SK-N-SH treated with all-trans-retinoic acid at 6 μM for 48 hours (cell line): ENCODE results near the gene IFTAP.

ENCODE experiments used
- ATAC-seq: fragments of 200-7000 bp; cut with Tn5 transposase; 3 replicates; pipeline ENCODE4 v1.9.1; 2020; ENCODE audit warnings: mild to moderate bottlenecking, moderate library complexity
- ARNTL ChIP-seq: fragments of 450-650 bp; formaldehyde crosslinking; IDR thresholded peaks from 2 replicates; pipeline ENCODE4 v1.5.0; 2020; ENCODE audit warnings: low read depth, mild to moderate bottlenecking, moderate library complexity, borderline replicate concordance
- BACH2 ChIP-seq: fragments of 250-450 bp; sonication (Bioruptor Pico); IDR thresholded peaks from 2 replicates; pipeline ENCODE4 v1.9.0; 2021; ENCODE audit warnings: mild to moderate bottlenecking, borderline replicate concordance
- CSDC2 ChIP-seq: fragments of 250-450 bp; sonication (Bioruptor Pico); IDR thresholded peaks from 2 replicates; pipeline ENCODE4 v1.5.0; 2020; ENCODE audit warnings: mild to moderate bottlenecking, moderate library complexity
- ESRRG ChIP-seq: fragments of 250-450 bp; sonication (Bioruptor Pico); IDR thresholded peaks from 2 replicates; pipeline ENCODE4 v1.6.1; 2021; ENCODE audit warnings: mild to moderate bottlenecking
- GLIS3 ChIP-seq: fragments of 250-450 bp; sonication (Bioruptor Pico); IDR thresholded peaks from 2 replicates; pipeline ENCODE4 v1.5.0; 2020; ENCODE audit warnings: mild to moderate bottlenecking, moderate library complexity
- ISL1 ChIP-seq: fragments of 250-450 bp; sonication (Bioruptor Pico); IDR thresholded peaks from 2 replicates; pipeline ENCODE4 v2.1.2; 2022; ENCODE audit warnings: mild to moderate bottlenecking, moderate library complexity
- OSR1 ChIP-seq: fragments of 250-450 bp; sonication (Bioruptor Pico); IDR thresholded peaks from 2 replicates; pipeline ENCODE4 v1.8.0; 2022; ENCODE audit warnings: moderate library complexity, mild to moderate bottlenecking, inconsistent platforms
- POU6F1 ChIP-seq: fragments of 250-450 bp; sonication (Bioruptor Pico); IDR thresholded peaks from 2 replicates; pipeline ENCODE4 v1.8.0; 2021; ENCODE audit warnings: low read depth, mild to moderate bottlenecking, moderate library complexity, borderline replicate concordance
- PPARA ChIP-seq: fragments of 250-450 bp; sonication (Bioruptor Pico); IDR thresholded peaks from 2 replicates; pipeline ENCODE4 v1.5.0; 2020; ENCODE audit warnings: mild to moderate bottlenecking, borderline replicate concordance
- RARB ChIP-seq: fragments of 250-450 bp; sonication (Bioruptor Pico); IDR thresholded peaks from 2 replicates; pipeline ENCODE4 v1.8.0; 2021; ENCODE audit warnings: mild to moderate bottlenecking, moderate library complexity
- SNAI2 ChIP-seq: fragments of 250-450 bp; sonication (Bioruptor Pico); IDR thresholded peaks from 2 replicates; pipeline ENCODE4 v1.5.0; 2020; ENCODE audit warnings: mild to moderate bottlenecking, moderate library complexity
- TCF4 ChIP-seq: fragments of 250-450 bp; sonication (Bioruptor Pico); IDR thresholded peaks from 2 replicates; pipeline ENCODE4 v1.8.0; 2021; ENCODE audit warnings: mild to moderate bottlenecking, moderate library complexity, borderline replicate concordance
- ZC3H10 ChIP-seq: fragments of 250-450 bp; sonication (Bioruptor Pico); IDR thresholded peaks from 2 replicates; pipeline ENCODE4 v1.5.1; 2021; ENCODE audit warnings: mild to moderate bottlenecking, moderate library complexity
- ZFP3 ChIP-seq: fragments of 250-450 bp; sonication (Bioruptor Pico); IDR thresholded peaks from 2 replicates; pipeline ENCODE4 v1.5.0; 2020; ENCODE audit warnings: mild to moderate bottlenecking, moderate library complexity
- ZNF565 ChIP-seq: fragments of 450-650 bp; formaldehyde crosslinking; conservative IDR thresholded peaks from 2 replicates; pipeline ENCODE4 v1.5.0; 2020; ENCODE audit warnings: low read depth, mild to moderate bottlenecking, moderate library complexity
- ZNF70 ChIP-seq: fragments of 450-650 bp; formaldehyde crosslinking; IDR thresholded peaks from 2 replicates; pipeline ENCODE4 v1.5.0; 2020; ENCODE audit warnings: mild to moderate bottlenecking, moderate library complexity
- ZNF8 ChIP-seq: fragments of 450-650 bp; formaldehyde crosslinking; IDR thresholded peaks from 2 replicates; pipeline ENCODE4 v1.5.0; 2020; ENCODE audit warnings: mild to moderate bottlenecking, moderate library complexity
- TF ChIP-seq, protein P1 (sequence below): fragments of 250-450 bp; sonication (Bioruptor Pico); IDR thresholded peaks from 2 replicates; pipeline ENCODE4 v1.5.1; 2021; ENCODE audit warnings: mild to moderate bottlenecking, moderate library complexity
- TF ChIP-seq, protein P2 (sequence below): fragments of 250-450 bp; sonication (Bioruptor Pico); IDR thresholded peaks from 2 replicates; pipeline ENCODE4 v1.8.0; 2020; ENCODE audit warnings: mild to moderate bottlenecking, moderate library complexity, borderline replicate concordance
- TF ChIP-seq, protein P3 (sequence below): fragments of 250-450 bp; sonication (Bioruptor Pico); IDR thresholded peaks from 2 replicates; pipeline ENCODE4 v1.5.1; 2020; ENCODE audit warnings: low read depth, mild to moderate bottlenecking, moderate library complexity

The IFTAP gene

DNA sequence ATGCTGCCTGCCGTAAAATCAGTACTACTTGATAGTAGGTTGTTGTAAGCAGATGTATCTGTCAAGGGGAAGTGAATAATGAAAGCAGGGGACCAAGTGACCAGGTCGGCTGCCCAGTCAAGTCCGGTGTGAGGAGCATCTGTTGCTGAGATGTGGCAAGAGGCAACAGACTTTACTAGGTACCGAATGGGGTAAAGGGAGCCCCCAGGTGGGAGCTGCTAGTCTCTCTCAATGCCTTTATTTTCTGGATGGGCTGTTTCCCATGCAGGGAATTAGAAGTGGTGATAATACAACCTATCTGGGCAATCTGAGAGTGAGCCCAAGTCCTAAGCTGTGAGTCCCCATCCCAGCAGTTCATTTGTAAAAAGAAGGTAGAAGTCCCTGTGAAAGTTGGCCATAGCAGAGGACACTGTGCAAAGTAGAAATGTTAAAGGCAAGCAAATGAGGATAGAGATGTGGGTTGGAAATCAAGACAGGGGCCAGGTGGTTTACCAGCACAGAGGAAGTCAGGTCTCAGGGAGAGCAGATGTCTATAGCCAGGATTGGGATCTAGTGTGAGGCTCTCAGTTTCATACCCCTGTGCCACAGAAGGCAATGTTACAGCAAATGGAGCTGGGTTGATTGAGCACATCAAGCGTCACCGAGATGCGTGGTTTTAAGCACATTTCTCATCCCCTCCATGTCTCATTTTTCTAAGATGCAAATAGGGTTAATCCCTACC is 94.4 kb downstream of the IFTAP start (continued):
- TF ChIP-seq, protein P1, sequence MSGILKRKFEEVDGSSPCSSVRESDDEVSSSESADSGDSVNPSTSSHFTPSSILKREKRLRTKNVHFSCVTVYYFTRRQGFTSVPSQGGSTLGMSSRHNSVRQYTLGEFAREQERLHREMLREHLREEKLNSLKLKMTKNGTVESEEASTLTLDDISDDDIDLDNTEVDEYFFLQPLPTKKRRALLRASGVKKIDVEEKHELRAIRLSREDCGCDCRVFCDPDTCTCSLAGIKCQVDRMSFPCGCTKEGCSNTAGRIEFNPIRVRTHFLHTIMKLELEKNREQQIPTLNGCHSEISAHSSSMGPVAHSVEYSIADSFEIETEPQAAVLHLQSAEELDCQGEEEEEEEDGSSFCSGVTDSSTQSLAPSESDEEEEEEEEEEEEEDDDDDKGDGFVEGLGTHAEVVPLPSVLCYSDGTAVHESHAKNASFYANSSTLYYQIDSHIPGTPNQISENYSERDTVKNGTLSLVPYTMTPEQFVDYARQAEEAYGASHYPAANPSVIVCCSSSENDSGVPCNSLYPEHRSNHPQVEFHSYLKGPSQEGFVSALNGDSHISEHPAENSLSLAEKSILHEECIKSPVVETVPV (CRISPR knock-in tag): no peak
- TF ChIP-seq ARNTL (CRISPR knock-in tag) (no peak), ZFP3 (CRISPR knock-in tag) (no peak), CSDC2 (CRISPR knock-in tag) (no peak), RARB (CRISPR knock-in tag) (no peak)

DNA sequence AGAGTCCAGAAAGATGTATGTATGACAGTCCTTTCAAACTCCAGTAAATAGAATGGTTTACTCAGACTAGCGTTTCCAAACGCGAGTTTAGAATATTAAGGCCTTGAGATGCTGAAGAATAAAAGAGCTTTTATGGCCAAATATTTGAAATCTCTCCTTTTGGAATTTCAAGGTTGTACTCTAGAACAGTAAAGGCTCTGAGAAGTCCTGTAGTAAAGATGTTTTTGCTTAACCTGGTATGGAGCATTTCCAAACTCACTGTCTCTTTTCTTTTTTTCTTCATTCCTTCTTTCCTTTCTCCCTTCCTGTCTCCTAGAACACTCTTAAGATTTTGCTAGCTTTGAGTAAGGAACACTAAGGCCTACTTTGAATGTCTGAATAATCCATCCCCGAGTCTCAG is 95.1 kb downstream of the IFTAP start:
- TF ChIP-seq PPARA (CRISPR knock-in tag): no peak
- no peak for TF ChIP-seq OSR1 (CRISPR knock-in tag)
- no peak for TF ChIP-seq BACH2 (CRISPR knock-in tag)
- no peak for TF ChIP-seq ZC3H10 (CRISPR knock-in tag)
- TF ChIP-seq, protein P2, sequence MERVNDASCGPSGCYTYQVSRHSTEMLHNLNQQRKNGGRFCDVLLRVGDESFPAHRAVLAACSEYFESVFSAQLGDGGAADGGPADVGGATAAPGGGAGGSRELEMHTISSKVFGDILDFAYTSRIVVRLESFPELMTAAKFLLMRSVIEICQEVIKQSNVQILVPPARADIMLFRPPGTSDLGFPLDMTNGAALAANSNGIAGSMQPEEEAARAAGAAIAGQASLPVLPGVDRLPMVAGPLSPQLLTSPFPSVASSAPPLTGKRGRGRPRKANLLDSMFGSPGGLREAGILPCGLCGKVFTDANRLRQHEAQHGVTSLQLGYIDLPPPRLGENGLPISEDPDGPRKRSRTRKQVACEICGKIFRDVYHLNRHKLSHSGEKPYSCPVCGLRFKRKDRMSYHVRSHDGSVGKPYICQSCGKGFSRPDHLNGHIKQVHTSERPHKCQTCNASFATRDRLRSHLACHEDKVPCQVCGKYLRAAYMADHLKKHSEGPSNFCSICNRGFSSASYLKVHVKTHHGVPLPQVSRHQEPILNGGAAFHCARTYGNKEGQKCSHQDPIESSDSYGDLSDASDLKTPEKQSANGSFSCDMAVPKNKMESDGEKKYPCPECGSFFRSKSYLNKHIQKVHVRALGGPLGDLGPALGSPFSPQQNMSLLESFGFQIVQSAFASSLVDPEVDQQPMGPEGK (CRISPR knock-in tag): no peak
- TF ChIP-seq CSDC2 (CRISPR knock-in tag): no peak
- no peak for TF ChIP-seq ESRRG
- TF ChIP-seq ZNF70: no peak
- TF ChIP-seq TCF4 (CRISPR knock-in tag): no peak
- no peak for TF ChIP-seq GLIS3
- no peak for TF ChIP-seq SNAI2
- TF ChIP-seq ISL1: no peak
- TF ChIP-seq, protein P1 (CRISPR knock-in tag): no peak
- TF ChIP-seq, protein P3, sequence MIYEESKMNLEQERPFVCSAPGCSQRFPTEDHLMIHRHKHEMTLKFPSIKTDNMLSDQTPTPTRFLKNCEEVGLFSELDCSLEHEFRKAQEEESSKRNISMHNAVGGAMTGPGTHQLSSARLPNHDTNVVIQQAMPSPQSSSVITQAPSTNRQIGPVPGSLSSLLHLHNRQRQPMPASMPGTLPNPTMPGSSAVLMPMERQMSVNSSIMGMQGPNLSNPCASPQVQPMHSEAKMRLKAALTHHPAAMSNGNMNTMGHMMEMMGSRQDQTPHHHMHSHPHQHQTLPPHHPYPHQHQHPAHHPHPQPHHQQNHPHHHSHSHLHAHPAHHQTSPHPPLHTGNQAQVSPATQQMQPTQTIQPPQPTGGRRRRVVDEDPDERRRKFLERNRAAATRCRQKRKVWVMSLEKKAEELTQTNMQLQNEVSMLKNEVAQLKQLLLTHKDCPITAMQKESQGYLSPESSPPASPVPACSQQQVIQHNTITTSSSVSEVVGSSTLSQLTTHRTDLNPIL: no peak
- no peak for TF ChIP-seq POU6F1 (CRISPR knock-in tag)
- TF ChIP-seq ZNF565: no peak
- no peak for TF ChIP-seq ZNF8 (CRISPR knock-in tag)
- ATAC-seq: no peak

DNA sequence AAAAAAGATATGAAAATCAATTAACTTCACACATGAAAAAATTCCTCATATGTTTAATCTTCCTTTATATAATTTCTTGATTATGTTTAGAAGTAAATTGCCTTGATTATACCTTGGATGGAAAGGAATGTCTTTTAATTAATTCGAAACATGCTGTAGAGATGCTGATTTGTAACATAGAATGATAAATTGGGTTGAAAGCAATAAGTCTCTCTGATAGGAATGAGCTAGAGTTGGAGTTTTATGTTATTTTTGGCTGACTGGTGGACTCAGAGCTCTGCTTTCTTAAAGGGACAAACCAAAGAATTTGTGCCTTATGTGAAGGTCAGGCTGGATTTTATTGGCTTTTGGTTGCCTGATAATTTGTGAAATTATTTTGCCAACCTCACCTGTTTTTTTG is 98.4 kb downstream of the IFTAP start:
- no peak for ATAC-seq
- TF ChIP-seq OSR1 (CRISPR knock-in tag): no peak
- TF ChIP-seq ISL1: peak; percentile 54

DNA sequence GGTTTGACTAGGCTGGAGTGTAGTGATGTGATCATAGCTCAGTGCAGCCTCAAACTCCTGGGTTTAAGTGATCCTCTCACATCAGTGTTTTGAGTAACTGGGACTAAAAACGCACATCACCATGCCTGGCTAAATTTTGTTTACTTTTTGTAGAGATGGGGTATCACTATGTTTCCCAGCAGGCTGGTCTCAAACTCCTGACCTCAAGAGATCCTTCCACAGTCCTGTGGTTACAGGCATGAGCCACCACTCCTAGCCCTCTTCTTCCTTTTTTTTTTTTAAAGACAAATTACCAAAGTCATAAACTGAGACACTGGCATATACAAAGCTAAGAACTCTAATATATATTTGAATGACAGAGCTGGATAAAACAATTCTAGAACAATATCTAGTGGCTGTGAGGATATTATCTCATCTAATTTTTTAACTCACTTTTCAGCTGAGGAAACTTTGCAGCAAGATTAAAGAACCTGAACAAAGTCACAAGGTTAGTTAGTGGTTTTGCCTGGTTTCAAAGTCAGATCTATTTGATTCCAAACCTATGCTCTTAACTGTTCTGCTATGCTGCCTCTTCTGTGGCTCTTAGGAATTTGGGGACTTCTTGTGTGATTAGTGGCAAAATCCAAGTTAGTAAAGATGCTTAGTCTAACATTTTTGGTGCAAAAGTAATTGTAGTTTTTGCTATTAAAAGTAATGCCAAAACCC is 99.0 kb downstream of the IFTAP start:
- ATAC-seq: no peak
- TF ChIP-seq, protein P1 (CRISPR knock-in tag): no peak
- no peak for TF ChIP-seq ESRRG
- TF ChIP-seq ZNF8 (CRISPR knock-in tag): no peak
- TF ChIP-seq RARB (CRISPR knock-in tag): no peak
- no peak for TF ChIP-seq TCF4 (CRISPR knock-in tag)
- no peak for TF ChIP-seq ARNTL (CRISPR knock-in tag)
- no peak for TF ChIP-seq ZNF565
- TF ChIP-seq SNAI2: no peak
